SH-SY5Y (cell line): ENCODE results near the gene TRIM15.

Source experiments
- GATA2 ChIP-seq: IDR thresholded peaks from 2 replicates; pipeline ENCODE4 v1.6.1; 2011; ENCODE audit warnings: mild to moderate bottlenecking, low read depth, low read length
- GATA3 ChIP-seq: IDR thresholded peaks from 2 replicates; pipeline ENCODE4 v1.6.1; 2011; ENCODE audit warnings: low read depth, mild to moderate bottlenecking, low read length, moderate library complexity

The TRIM15 gene

DNA sequence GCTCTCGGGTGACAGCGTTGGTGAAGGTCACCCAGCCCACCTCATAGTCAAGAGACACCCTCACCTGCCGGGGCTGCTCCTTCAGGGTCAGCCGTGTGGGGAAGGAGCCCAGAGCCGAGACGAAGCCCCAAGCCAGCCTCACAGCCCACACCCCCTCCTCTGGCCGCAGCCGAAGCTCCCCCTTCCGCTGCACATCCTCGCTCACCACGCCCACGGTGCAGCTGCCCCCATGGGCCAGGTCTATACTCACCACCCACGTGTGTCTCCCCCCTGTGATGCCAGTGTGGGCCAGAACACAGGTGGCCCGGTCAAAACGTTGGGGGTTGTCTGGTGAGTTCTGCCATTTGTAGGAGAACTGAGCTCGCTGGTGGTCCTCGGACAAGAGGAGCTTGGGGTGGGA is 9.3 kb upstream of the TRIM15 start:
- TF ChIP-seq GATA3 (no peak), GATA2 (no peak)

GRCh38 chr6:30154709-30155519 is 8.4 kb upstream of the TRIM15 start:
- TF ChIP-seq GATA3, result no peak
- no peak for TF ChIP-seq GATA2

DNA sequence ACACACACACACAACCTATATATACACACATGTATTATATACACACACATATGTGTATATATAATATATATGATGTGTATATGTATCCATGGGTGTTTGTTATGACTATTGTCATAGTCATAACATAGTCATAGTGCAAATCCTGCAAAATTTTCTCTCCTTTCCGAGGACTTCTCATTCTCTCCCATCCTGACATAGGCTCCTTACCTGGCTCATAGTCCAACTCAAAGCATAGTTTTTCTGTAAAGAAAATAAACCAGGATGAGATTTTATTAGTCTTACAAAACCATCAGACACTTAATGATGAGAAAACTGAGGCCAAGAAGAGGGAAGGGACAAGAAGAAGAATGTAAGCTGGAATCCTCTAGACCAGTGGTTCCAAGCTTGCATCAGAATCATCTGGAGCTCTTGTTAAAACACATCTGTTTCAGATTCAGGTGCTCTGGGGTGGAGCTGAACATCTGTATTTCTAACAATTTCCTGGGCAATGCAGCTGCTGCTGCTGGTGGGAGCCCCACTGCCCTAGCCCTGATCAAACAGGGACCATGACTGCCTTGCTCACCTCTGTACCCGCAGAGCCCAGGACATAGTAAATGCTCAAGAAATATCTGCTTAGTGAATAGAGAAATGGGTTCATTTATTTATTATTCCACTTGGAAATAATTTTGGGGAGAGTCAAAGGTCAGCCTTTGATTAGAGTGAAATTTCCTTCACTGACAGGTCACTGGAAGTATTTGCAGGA is 7.7 kb upstream of the TRIM15 start:
- no peak for TF ChIP-seq GATA3
- no peak for TF ChIP-seq GATA2

GRCh38 chr6:30156262-30156599 is 7.1 kb upstream of the TRIM15 start:
- no peak for TF ChIP-seq GATA2
- TF ChIP-seq GATA3, result no peak

DNA sequence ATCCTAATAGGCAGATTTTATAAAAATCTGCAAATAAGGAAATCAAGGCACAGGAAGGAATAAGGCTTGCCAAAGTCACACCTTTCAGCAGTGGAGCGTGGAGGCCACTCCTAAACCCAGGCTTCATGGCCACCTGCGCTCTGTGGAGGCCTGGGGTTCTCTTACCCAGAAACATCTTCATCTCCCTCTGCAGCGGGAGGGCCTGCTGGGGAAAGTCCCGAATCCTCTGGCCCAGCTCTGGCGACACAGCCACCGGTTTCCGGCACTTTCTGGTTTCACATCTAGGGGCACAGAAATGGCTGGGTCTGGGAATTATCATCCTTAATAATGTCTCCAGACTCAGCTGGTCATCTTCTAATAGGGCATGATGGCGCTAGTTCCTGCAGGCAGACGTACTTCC is 6.6 kb upstream of the TRIM15 start:
- no peak for TF ChIP-seq GATA2
- no peak for TF ChIP-seq GATA3

GRCh38 chr6:30157581-30157980 is 5.8 kb upstream of the TRIM15 start:
- TF ChIP-seq GATA3, result no peak
- TF ChIP-seq GATA2, result no peak

- TF ChIP-seq GATA3 (no peak), GATA2 (no peak)
Observed at GRCh38 chr6:30157999-30158398, 5.3 kb upstream of the TRIM15 start.

DNA sequence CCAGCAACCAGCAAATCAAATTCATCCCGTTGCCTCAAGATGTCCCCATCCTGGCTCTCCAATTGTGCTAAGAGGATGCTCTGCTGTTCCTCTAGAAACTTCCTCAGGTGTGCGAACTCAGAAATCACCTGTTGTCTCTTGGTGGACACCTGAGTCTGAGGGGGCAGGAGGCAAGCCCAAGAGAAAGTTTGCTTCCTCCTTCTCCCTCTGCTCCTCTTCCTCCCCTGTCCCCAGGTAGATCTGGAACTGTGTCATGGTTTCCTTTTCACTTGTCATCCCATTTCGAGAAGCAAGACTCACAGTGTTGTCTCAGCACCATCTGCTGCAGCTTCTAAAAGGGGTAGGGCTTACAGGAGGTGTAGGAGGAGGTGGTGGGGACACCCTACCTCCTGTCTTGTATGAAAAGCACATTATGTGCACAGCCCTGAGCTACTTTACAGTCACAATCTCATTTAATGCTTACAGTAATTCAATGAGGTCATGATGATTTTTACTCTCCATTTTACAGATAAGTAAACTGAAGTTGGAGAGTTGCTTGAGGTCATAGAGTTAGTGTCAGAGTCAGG is 4.8 kb upstream of the TRIM15 start:
- no peak for TF ChIP-seq GATA3
- TF ChIP-seq GATA2, result no peak

DNA sequence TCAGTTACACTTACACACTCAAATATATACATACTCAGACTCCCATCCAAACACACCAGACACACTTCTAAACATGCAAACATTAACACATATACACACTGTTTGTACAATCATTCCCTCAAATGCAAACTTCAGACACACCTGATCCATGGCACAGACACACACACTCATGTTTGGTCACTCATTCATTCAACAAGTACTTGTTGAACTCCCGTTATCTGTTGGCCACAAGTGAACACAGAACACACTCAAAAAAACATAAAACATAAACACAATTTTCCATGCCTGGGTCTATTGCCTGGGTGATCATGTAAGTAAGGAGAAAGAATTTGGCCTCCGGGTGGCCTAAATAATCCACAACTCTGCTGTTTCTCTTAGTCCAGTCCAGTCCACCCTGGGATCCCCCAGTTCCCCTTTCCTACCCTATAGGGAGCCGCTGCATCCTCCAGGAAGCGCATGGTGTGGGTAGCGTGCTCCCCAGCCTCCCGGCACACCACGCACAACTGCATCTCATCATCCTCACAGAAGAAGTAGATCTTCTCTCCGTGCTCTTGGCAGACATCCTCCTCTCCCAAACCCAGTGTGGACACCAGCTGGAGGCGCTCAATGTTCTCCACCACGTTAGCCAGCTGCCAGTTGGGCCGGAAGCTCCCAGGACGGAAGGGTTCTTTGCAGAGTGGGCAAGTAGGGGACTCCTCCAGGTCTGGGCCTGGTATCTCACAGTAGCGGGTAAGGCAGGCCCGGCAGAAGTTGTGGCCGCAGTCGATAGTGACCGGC is 3.1 kb upstream of the TRIM15 start:
- no peak for TF ChIP-seq GATA3
- TF ChIP-seq GATA2, result no peak

DNA sequence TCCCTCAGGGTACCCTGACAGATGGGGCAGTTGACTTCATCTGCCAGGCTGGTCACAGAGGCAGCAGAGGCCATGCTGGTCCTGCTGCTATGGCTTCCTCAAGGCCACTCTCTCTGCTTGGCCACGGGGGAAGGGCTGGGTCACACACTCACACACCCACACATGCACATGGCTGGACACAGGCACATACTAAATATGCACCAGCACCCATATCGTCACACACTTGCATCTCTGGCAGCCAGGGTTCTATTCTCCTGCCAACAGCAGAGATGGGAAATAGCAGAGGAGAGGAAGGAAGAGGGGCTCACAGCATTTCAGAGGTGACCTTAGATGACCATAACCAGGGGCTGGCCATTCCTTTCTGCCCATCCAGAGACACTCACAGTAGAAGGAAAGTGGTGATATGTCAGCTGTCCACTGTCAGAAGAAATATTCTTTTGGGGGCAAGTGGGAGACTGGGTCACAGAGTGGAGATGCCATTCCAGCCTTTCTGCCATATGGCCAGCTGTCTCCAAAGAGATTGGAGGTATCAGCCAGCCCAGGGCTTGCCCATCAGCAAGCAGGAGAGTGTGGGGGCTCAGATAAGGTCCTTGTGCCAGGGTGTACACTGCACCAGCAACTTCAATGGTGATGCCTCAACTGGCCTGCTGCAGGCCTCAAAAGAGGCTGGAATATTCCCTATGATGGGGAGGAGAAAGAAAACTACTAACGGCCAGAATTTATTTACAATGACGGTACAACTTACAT is 2.4 kb upstream of the TRIM15 start, which contains the start of gene TRIM10:
TRIM10 (minus strand) TSS at position 427 of the 747 bp plus-strand sequence; CDS start at position 74, 353 bp downstream.
- no peak for TF ChIP-seq GATA2
- no peak for TF ChIP-seq GATA3

GRCh38 chr6:30162265-30163089 is 869 bp upstream of the TRIM15 start:
- TF ChIP-seq GATA3 (no peak), GATA2 (no peak)

DNA sequence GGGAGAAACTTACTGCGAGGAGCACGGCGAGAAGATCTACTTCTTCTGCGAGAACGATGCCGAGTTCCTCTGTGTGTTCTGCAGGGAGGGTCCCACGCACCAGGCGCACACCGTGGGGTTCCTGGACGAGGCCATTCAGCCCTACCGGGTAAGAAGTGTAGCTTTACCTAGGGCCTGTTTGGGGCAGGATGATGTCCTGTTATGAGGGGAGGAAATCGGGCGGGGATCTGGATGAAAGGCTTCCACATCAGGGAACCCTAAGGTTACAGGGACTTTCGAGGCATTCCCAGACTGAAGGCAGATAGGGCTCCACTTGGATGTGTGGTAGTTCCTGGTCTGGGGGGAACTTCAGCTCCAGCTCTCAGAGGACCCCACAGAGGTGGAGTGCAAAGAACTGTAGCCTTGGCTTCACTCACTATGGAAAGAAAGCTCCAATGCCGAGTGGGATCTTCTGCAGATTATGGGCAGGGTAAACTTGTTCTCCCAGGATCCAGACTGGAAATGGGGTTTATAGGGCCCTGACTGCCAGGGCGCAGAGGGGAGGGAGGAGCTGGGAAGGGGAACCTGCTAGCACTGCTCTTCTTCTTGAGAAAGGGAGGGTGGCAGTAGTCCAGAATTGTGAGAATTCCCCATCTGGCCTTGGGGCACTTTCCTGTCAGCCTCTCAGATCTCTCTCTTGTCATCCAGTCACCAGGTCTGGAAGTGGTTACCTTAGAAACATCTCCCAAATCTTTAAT is 740 bp downstream of the TRIM15 start:
- no peak for TF ChIP-seq GATA3
- no peak for TF ChIP-seq GATA2

DNA sequence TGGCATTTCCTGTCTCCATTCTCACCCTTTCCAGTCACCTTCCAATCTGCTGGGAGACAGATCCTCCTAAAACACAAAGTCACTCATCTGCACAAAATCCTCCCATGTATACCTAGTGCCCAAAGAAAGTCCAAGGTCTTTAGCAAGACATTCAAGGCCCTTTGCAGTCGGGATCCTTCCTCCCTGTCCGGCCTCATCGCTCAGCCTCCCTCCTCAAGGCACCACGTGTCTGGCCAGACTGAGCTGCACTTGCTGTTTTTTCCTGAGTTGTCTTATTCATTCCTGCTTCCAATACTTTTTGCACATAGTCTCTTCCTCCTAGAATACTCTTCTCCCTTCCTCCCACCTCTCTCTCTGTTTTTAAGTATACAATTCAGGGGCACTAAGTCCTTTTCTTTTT is 1.4 kb downstream of the TRIM15 start:
- TF ChIP-seq GATA2 (no peak), GATA3 (no peak)
